ENCODE measurements around the gene S100A10.
A peak's percentile ranks its signal among the peaks of the same experiment; 100 is the strongest.

The S100A10 gene

GRCh38 chr1:151992303-151993083 lies 1.2 kb downstream of the S100A10 start:
- Histone ChIP-seq H3K9me2 (replicated peaks; ENCODE audit: low read depth, low read length) (no peaks in the 10 kb centered on the region), H3K9ac (ENCODE audit: low read depth, low read length, poor library complexity, severe bottlenecking) (peak overlapping the region; percentile 83), H3K36me3 (ENCODE audit: insufficient read depth, low read length) (no peaks in the 10 kb centered on the region), H3K9me3 (ENCODE audit: insufficient read depth, low read depth, low read length) (no peaks in the 10 kb centered on the region), H2AFZ (ENCODE audit: low read length) (peak overlapping the region; percentile 97), H3K79me2 (ENCODE audit: insufficient read depth, low read length) (peaks cover 60% of the 10 kb centered on the region), H3F3A (ENCODE audit: low read depth) (peaks cover 9% of the 10 kb centered on the region; the same call in 1 of the 2 replicates), H3K4me1 (ENCODE audit: insufficient read depth, low read length, poor library complexity, severe bottlenecking) (peaks cover 50% of the 10 kb centered on the region), H3K4me3 (ENCODE audit: low read length, poor library complexity, severe bottlenecking) (peak overlapping the region; percentile 82), H3K27me3 (ENCODE audit: insufficient read depth, low read length, poor library complexity, severe bottlenecking) (no peaks in the 10 kb centered on the region), H4K20me1 (ENCODE audit: insufficient read depth, low read length, poor library complexity, severe bottlenecking) (no peaks in the 10 kb centered on the region), H3K4me2 (ENCODE audit: low read depth, low read length, poor library complexity, severe bottlenecking) (peak overlapping the region; percentile 97)
- no peak for TF ChIP-seq EZH2phosphoT487 (IDR thresholded peaks at IDR 0.05; ENCODE audit: borderline replicate concordance)
- TF ChIP-seq CTCF (conservative IDR thresholded peaks at IDR 0.05; ENCODE audit: low read length), result no peak

- no peaks in the 10 kb centered on the region for H3K36me3 ChIP-seq (ENCODE audit: insufficient read depth, low read length)
- H3K4me1 ChIP-seq (ENCODE audit: insufficient read depth, low read length, poor library complexity, severe bottlenecking), result peaks cover 50% of the 10 kb centered on the region
- H2AFZ ChIP-seq (ENCODE audit: low read length), result no peak overlapping the region
- peaks cover 60% of the 10 kb centered on the region for H3K79me2 ChIP-seq (ENCODE audit: insufficient read depth, low read length)
- H3K27me3 ChIP-seq (ENCODE audit: insufficient read depth, low read length, poor library complexity, severe bottlenecking), result no peaks in the 10 kb centered on the region
- H3K9me3 ChIP-seq (ENCODE audit: insufficient read depth, low read depth, low read length), result no peaks in the 10 kb centered on the region
- peak overlapping the region; percentile 82 for H3K4me3 ChIP-seq (ENCODE audit: low read length, poor library complexity, severe bottlenecking)
- TF ChIP-seq CTCF (conservative IDR thresholded peaks at IDR 0.05; ENCODE audit: low read length), result no peak
- no peak for TF ChIP-seq EZH2phosphoT487 (IDR thresholded peaks at IDR 0.05; ENCODE audit: borderline replicate concordance)
- peaks cover 9% of the 10 kb centered on the region; the same call in 1 of the 2 replicates for H3F3A ChIP-seq (ENCODE audit: low read depth)
- no peaks in the 10 kb centered on the region for H4K20me1 ChIP-seq (ENCODE audit: insufficient read depth, low read length, poor library complexity, severe bottlenecking)
- peak overlapping the region; percentile 97 for H3K4me2 ChIP-seq (ENCODE audit: low read depth, low read length, poor library complexity, severe bottlenecking)
- H3K9ac ChIP-seq (ENCODE audit: low read depth, low read length, poor library complexity, severe bottlenecking), result peak overlapping the region; percentile 83
- H3K9me2 ChIP-seq (replicated peaks; ENCODE audit: low read depth, low read length), result no peaks in the 10 kb centered on the region
Measured at GRCh38 chr1:151991663-151992302, 1.9 kb downstream of the S100A10 start.

GRCh38 chr1:151990856-151991198 lies 2.8 kb downstream of the S100A10 start:
- Histone ChIP-seq H3F3A (ENCODE audit: low read depth) (peaks cover 9% of the 10 kb centered on the region; the same call in 1 of the 2 replicates), H3K36me3 (ENCODE audit: insufficient read depth, low read length) (peaks cover 3% of the 10 kb centered on the region; the same call in 1 of the 2 replicates), H3K9me3 (ENCODE audit: insufficient read depth, low read depth, low read length) (no peaks in the 10 kb centered on the region), H3K4me2 (ENCODE audit: low read depth, low read length, poor library complexity, severe bottlenecking) (peak overlapping the region; percentile 97), H2AFZ (ENCODE audit: low read length) (no peak overlapping the region), H3K9ac (ENCODE audit: low read depth, low read length, poor library complexity, severe bottlenecking) (peak overlapping the region; percentile 83), H3K27me3 (ENCODE audit: insufficient read depth, low read length, poor library complexity, severe bottlenecking) (no peaks in the 10 kb centered on the region), H3K9me2 (replicated peaks; ENCODE audit: low read depth, low read length) (no peaks in the 10 kb centered on the region), H4K20me1 (ENCODE audit: insufficient read depth, low read length, poor library complexity, severe bottlenecking) (no peaks in the 10 kb centered on the region), H3K4me3 (ENCODE audit: low read length, poor library complexity, severe bottlenecking) (peak overlapping the region; percentile 13), H3K4me1 (ENCODE audit: insufficient read depth, low read length, poor library complexity, severe bottlenecking) (peaks cover 50% of the 10 kb centered on the region), H3K79me2 (ENCODE audit: insufficient read depth, low read length) (peaks cover 60% of the 10 kb centered on the region)
- TF ChIP-seq CTCF (conservative IDR thresholded peaks at IDR 0.05; ENCODE audit: low read length) (no peak), EZH2phosphoT487 (IDR thresholded peaks at IDR 0.05; ENCODE audit: borderline replicate concordance) (no peak)
